WTC11 (cell line): ENCODE data around the gene ATF1.

Source experiments
- AFF4 ChIP-seq: sonication (generic); formaldehyde crosslinking; IDR thresholded peaks from 2 replicates; pipeline ENCODE4 v1.8.1; 2023; ENCODE audit warnings: mild to moderate bottlenecking, missing genetic modification reagents, borderline replicate concordance
- CBFB ChIP-seq: sonication (generic); formaldehyde crosslinking; IDR thresholded peaks from 2 replicates; pipeline ENCODE4 v1.8.1; 2022; ENCODE audit warnings: mild to moderate bottlenecking, low read depth, missing genetic modification reagents
- CTCF ChIP-seq: fragments of 200-600 bp; IDR thresholded peaks from 2 replicates; pipeline ENCODE4 v1.8.0; 2022; ENCODE audit warnings: antibody characterized with exemption
- E2F4 ChIP-seq: sonication (generic); formaldehyde crosslinking; IDR thresholded peaks from 2 replicates; pipeline ENCODE4 v1.8.1; 2022; ENCODE audit warnings: low read depth, mild to moderate bottlenecking, moderate library complexity, missing genetic modification reagents, borderline replicate concordance
- EMX1 ChIP-seq: fragments of 250-450 bp; sonication (Bioruptor Pico); IDR thresholded peaks from 2 replicates; pipeline ENCODE4 v1.8.0; 2021; ENCODE audit warnings: mild to moderate bottlenecking
- FOXJ3 ChIP-seq: sonication (generic); formaldehyde crosslinking; IDR thresholded peaks from 2 replicates; pipeline ENCODE4 v1.9.0; 2021; ENCODE audit warnings: missing genetic modification reagents, mild to moderate bottlenecking, borderline replicate concordance
- FOXP1 ChIP-seq: sonication (generic); formaldehyde crosslinking; IDR thresholded peaks from 2 replicates; pipeline ENCODE4 v1.8.0; 2022; ENCODE audit warnings: missing genetic modification reagents, mild to moderate bottlenecking, moderate library complexity, borderline replicate concordance
- MLX ChIP-seq: sonication (generic); formaldehyde crosslinking; IDR thresholded peaks from 2 replicates; pipeline ENCODE4 v1.8.1; 2023; ENCODE audit warnings: mild to moderate bottlenecking, missing genetic modification reagents, moderate library complexity
- NR3C1 ChIP-seq: sonication (generic); formaldehyde crosslinking; conservative IDR thresholded peaks from 2 replicates; pipeline ENCODE4 v1.8.1; 2023; ENCODE audit warnings: low read depth, mild to moderate bottlenecking, missing genetic modification reagents
- SMAD3 ChIP-seq: sonication (generic); formaldehyde crosslinking; IDR thresholded peaks from 2 replicates; pipeline ENCODE4 v1.8.0; 2022; ENCODE audit warnings: missing genetic modification reagents, mild to moderate bottlenecking, borderline replicate concordance
- SP1 ChIP-seq: sonication (generic); formaldehyde crosslinking; conservative IDR thresholded peaks from 2 replicates; pipeline ENCODE4 v1.8.1; 2022; ENCODE audit warnings: missing genetic modification reagents
- ZBTB21 ChIP-seq: sonication (generic); formaldehyde crosslinking; IDR thresholded peaks from 2 replicates; pipeline ENCODE4 v1.8.1; 2023; ENCODE audit warnings: mild to moderate bottlenecking, missing genetic modification reagents, borderline replicate concordance

- TF ChIP-seq CTCF (no peak), E2F4 (CRISPR knock-in tag) (no peak), AFF4 (CRISPR knock-in tag) (no peak), SP1 (CRISPR knock-in tag) (no peak), SMAD3 (no peak), MLX (CRISPR knock-in tag) (no peak), EMX1 (CRISPR knock-in tag) (no peak), ZBTB21 (CRISPR knock-in tag) (no peak), FOXP1 (CRISPR knock-in tag) (no peak), NR3C1 (no peak), CBFB (CRISPR knock-in tag) (no peak), FOXJ3 (no peak)
Observed at GRCh38 chr12:50740307-50740706, 23.6 kb upstream of the ATF1 start.
